ENCODE measurements around the gene PSMC2. TPM values are rescaled to one million over a fixed set of nuclear protein-coding genes. Genes with fewer than 3 reads are reported as not detected.

PSMC2 gene
- total RNA-seq, 4 donors from 2014 or later: 84.3 to 106 (median 97.3) TPM

DNA sequence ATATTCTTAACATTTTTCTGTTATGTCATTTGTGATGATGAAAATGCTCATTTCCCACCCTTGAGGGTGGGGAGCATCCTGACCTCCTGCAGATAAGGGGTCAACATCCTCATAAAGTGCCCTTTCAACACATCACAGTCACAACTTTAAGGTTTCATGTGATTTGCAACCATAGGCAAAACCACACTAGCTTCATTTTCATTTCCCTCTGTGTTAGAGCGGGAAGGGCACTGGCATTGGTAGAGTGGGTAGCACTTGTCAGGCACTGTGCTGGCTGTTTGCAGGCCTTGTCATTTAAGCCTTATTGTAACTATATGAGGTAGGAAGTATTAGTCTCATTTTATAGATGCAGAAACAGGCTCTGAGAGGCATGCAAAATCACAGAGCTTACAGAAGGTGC lies 39.8 kb downstream of the PSMC2 start:
- no peak for TF ChIP-seq CTCF (IDR thresholded peaks at IDR 0.05)
- DNase-seq (ENCODE audit: low spot score): no peak
- no peak for ATAC-seq (ENCODE audit: low FRiP score)

GRCh38 chr7:103388469-103389140 lies 41.2 kb downstream of the PSMC2 start:
- no peak for ATAC-seq (ENCODE audit: low FRiP score)
- TF ChIP-seq CTCF (IDR thresholded peaks at IDR 0.05): no peak
- no peak for DNase-seq (ENCODE audit: low spot score)

DNA sequence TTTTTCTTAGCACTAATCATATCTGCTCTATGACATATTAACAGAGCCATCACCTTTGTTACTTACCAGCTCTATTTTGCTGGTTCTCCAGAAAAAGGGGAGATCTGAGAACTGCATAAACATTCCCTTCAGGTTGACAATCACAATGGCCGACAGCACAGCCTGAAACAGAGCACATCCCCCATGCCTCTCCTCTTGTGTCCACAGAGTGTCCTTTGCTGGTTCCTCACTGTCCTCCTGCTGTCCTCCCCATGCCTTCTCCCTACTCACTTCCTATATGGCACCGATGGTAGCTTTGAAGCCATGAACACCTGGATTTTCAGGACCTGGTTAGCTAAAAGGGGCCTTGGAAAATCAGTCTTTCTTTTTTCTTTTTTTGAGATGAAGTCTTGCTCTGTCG lies 41.8 kb downstream of the PSMC2 start:
- ATAC-seq (ENCODE audit: low FRiP score) (no peak), DNase-seq (ENCODE audit: low spot score) (no peak)
- no peak for TF ChIP-seq CTCF (IDR thresholded peaks at IDR 0.05)

DNA sequence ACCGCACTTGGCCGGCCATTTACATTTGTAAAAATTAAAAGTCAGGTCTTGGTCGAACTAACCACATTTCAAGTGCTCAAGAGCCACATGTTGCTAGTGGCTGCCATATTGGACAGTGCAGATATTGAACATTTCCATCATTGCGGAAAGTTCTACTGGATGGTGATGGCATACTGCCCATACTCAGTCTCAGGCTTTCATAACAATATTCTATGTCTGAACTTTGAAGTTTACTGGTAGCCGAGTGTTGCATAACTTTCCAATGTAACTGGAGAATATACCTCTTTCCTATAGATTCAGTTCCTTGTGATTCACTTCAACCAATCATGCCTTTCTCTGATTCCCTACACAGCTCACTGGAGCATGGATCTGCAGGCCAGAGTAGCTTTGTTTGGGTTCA lies 43.7 kb downstream of the PSMC2 start:
- no peak for TF ChIP-seq CTCF (IDR thresholded peaks at IDR 0.05)
- ATAC-seq (ENCODE audit: low FRiP score): no peak
- DNase-seq (ENCODE audit: low spot score): no peak

DNA sequence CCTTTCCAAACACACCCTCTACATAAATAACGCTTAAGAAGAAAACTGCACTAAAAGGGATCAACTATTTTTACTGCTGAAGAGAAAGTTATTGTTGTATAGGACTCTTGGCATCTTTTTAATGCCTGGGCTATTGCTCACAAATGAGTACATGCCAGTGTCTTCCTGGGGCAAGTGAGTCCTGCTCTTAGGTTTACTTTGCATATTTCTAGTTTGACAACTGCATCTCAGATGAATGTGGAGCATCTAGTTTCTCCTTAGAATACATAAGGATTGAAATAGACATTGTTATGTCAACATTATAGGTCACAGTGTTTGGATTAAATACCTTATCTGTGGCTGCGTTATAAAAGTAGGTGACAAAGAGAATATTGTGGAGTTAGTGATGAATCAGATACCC lies 44.5 kb downstream of the PSMC2 start:
- no peak for DNase-seq (ENCODE audit: low spot score)
- TF ChIP-seq CTCF (IDR thresholded peaks at IDR 0.05): no peak
- no peak for ATAC-seq (ENCODE audit: low FRiP score)

- TF ChIP-seq CTCF (IDR thresholded peaks at IDR 0.05): no peak
- ATAC-seq (ENCODE audit: low FRiP score) (no peak), DNase-seq (ENCODE audit: low spot score) (no peak)
Measured at GRCh38 chr7:103394566-103394965, 47.1 kb downstream of the PSMC2 start.

DNA sequence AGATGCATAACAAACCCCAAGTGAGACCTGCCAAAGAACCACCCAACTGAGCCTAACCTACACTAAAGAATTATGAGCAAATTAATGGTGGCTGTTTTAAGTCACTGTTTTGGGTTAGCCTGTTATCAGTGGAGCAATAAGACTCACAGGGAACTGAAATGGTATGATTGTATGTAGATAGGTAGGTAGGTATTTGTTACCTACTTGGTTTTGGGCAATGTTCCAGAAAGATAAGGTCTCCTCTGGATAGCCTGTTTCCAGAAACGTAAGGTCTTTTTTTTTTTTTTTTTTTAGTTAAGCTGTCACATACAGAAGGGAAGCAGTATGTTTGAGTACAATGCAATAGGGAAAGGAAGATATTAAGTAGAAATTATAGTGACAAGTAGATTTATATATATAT lies 47.6 kb downstream of the PSMC2 start:
- no peak for TF ChIP-seq CTCF (IDR thresholded peaks at IDR 0.05)
- DNase-seq (ENCODE audit: low spot score) (no peak), ATAC-seq (ENCODE audit: low FRiP score) (no peak)

Data from omental fat pad (tissue), 4 donors.